ENCODE measurements around the gene TBR1. TPM values are rescaled to one million over a fixed set of nuclear protein-coding genes. Genes with fewer than 3 reads are reported as not detected.

The TBR1 gene
- total RNA-seq, 1 donor from 2014 or later: not detected

DNA sequence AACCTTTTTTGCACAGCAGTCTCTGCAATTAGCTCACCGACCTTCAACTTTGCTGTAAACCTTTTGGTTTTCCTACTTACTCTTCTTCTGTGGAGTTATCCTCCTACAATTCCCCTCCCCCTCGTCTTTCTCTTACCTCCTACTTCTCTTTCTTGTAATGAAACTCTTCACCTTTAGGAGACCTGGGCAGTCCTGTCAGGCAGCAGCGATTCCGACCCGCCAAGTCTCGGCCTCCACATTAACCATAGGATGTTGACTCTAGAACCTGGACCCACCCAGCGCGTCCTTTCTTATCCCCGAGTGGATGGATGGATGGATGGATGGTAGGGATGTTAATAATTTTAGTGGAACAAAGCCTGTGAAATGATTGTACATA, 8.3 kb downstream of the TBR1 start:
- Mint-ChIP-seq H3K9me3 (ENCODE audit: unreplicated experiment) (peaks cover 29% of the 10 kb centered on the region), H3K4me1 (ENCODE audit: low read depth, unreplicated experiment) (peaks cover 11% of the 10 kb centered on the region), H3K4me3 (ENCODE audit: unreplicated experiment) (peak overlapping the region; percentile 86), H3K36me3 (ENCODE audit: unreplicated experiment) (no peaks in the 10 kb centered on the region), H3K27me3 (ENCODE audit: unreplicated experiment) (peaks cover 46% of the 10 kb centered on the region), H3K27ac (ENCODE audit: unreplicated experiment) (peak overlapping the region; percentile 23)
- DNase-seq: no peak
- TF ChIP-seq, protein P1, sequence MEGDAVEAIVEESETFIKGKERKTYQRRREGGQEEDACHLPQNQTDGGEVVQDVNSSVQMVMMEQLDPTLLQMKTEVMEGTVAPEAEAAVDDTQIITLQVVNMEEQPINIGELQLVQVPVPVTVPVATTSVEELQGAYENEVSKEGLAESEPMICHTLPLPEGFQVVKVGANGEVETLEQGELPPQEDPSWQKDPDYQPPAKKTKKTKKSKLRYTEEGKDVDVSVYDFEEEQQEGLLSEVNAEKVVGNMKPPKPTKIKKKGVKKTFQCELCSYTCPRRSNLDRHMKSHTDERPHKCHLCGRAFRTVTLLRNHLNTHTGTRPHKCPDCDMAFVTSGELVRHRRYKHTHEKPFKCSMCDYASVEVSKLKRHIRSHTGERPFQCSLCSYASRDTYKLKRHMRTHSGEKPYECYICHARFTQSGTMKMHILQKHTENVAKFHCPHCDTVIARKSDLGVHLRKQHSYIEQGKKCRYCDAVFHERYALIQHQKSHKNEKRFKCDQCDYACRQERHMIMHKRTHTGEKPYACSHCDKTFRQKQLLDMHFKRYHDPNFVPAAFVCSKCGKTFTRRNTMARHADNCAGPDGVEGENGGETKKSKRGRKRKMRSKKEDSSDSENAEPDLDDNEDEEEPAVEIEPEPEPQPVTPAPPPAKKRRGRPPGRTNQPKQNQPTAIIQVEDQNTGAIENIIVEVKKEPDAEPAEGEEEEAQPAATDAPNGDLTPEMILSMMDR (IDR thresholded peaks at IDR 0.05; ENCODE audit: partially characterized antibody, unreplicated experiment): no peak

DNA sequence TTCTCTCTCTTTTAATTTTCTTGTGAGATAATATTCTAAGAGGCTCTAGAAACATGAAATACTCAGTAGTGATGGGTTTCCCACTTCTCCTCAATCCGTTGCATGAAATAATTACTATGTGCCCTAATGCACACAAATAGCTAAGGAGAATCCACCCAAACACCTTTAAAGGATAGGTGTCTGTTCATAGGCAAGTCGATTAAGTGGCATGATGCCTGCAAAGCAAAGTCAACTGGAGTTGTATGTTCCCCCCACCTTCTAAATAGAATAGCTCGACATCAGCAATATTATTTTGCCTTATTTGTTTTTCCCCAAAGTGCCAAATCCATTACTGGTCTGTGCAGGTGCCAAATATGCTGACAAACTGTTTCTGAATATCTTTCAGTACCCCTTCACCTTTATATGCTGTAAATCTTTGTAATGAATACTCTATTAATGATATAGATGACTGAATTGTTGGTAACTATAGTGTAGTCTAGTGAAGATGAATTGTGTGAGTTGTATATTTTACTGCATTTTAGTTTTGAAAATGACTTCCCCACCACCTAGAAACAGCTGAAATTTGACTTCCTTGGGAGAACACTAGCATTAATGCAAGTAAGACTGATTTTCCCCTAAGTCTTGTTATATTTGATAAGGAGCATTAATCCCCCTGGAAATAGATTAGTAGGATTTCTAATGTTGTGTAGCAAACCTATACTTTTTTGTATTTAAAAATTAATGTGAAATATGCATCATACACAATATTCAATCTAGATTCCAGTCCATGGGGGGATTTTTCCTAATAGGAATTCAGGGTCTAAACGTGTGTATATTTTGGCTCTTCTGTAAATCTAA, 9.0 kb downstream of the TBR1 start:
- TF ChIP-seq, protein P1 (IDR thresholded peaks at IDR 0.05; ENCODE audit: partially characterized antibody, unreplicated experiment): no peak
- peaks cover 45% of the 10 kb centered on the region for H3K27me3 Mint-ChIP-seq (ENCODE audit: unreplicated experiment)
- H3K27ac Mint-ChIP-seq (ENCODE audit: unreplicated experiment): no peak overlapping the region
- peak overlapping the region; percentile 86 for H3K4me3 Mint-ChIP-seq (ENCODE audit: unreplicated experiment)
- no peaks in the 10 kb centered on the region for H3K36me3 Mint-ChIP-seq (ENCODE audit: unreplicated experiment)
- peaks cover 11% of the 10 kb centered on the region for H3K4me1 Mint-ChIP-seq (ENCODE audit: low read depth, unreplicated experiment)
- no peak for DNase-seq
- peaks cover 25% of the 10 kb centered on the region for H3K9me3 Mint-ChIP-seq (ENCODE audit: unreplicated experiment)

DNA sequence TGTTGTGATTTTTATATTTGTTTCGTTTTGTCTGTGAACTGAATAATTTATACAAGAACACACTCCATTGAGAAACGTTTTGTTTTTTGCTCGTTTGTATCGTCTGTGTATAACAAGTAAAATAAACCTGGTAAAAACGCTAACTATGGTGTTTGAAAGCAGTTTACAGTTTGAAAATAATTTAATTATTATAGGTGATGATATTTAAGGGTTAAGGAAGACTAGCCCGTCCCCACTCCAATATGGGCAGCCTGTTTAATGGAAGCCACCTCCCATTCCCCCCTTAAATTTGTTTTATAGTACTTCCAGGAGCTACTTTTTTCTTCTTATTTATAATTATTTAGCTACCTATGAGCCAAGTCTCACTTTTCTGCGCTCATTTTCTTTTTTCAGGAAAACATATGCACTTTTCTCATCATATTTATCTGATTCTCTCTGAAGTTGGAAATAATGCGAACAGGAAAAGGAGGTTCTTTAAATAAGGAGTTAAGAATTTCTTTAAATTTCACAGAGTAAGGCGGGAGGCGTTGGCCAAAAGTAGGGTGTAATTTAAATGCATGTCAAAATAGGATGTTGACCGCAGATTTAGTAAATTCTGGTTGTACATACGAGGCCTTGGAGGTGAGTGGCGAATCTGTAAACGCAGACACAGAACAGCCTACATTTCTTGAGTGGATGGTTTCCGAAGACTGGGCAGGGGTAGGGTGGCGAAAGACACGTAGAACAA, 9.8 kb downstream of the TBR1 start:
- no peak for DNase-seq
- Mint-ChIP-seq H3K36me3 (ENCODE audit: unreplicated experiment) (no peaks in the 10 kb centered on the region), H3K4me1 (ENCODE audit: low read depth, unreplicated experiment) (peaks cover 11% of the 10 kb centered on the region), H3K27ac (ENCODE audit: unreplicated experiment) (no peak overlapping the region), H3K4me3 (ENCODE audit: unreplicated experiment) (peak overlapping the region; percentile 32), H3K27me3 (ENCODE audit: unreplicated experiment) (peaks cover 38% of the 10 kb centered on the region), H3K9me3 (ENCODE audit: unreplicated experiment) (peaks cover 21% of the 10 kb centered on the region)
- TF ChIP-seq, protein P1 (IDR thresholded peaks at IDR 0.05; ENCODE audit: partially characterized antibody, unreplicated experiment): no peak

DNA sequence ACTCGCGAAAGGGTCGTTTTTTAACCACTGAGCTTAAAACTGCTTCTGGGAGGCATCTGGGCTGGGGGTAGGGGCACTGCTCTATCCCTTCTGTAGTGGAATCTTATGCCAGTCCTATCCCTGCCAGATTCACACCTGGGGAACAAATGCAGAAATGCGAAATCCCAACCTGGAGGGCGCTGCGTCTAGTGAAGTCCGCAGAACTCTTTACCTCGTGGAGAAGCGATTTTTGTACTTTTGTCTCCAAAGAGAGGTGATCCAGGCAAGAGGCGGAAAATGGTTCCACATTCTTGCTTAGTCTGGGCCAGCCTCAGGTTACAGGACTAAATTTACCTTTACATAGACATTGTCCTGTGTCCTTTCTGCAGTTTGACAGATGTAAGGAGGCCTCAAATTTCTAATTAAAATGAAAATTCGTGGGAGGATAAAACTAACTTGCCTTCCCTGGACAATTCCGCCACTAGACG, 10.4 kb downstream of the TBR1 start:
- peak overlapping the region; percentile 86 for H3K4me3 Mint-ChIP-seq (ENCODE audit: unreplicated experiment)
- H3K36me3 Mint-ChIP-seq (ENCODE audit: unreplicated experiment): no peaks in the 10 kb centered on the region
- H3K27ac Mint-ChIP-seq (ENCODE audit: unreplicated experiment): no peak overlapping the region
- peaks cover 8% of the 10 kb centered on the region for H3K4me1 Mint-ChIP-seq (ENCODE audit: low read depth, unreplicated experiment)
- no peak for DNase-seq
- H3K27me3 Mint-ChIP-seq (ENCODE audit: unreplicated experiment): peaks cover 37% of the 10 kb centered on the region
- TF ChIP-seq, protein P1 (IDR thresholded peaks at IDR 0.05; ENCODE audit: partially characterized antibody, unreplicated experiment): peak; percentile 54
- peaks cover 20% of the 10 kb centered on the region for H3K9me3 Mint-ChIP-seq (ENCODE audit: unreplicated experiment)

Measured in glutamatergic neuron (in vitro differentiated cells).